ENCODE results near the gene CFAP20DC. TPM values are rescaled to one million over a fixed set of nuclear protein-coding genes. Genes with fewer than 3 reads are reported as not detected.
"Not testable (repeated sequence)": the region's sequence is repeated elsewhere in the genome, so short reads cannot be mapped to it uniquely, and the experiment has no call there.

CFAP20DC gene
- total and polyA plus RNA-seq, 2 experiments from 2014 or later: 7.4 to 11.4 TPM

GRCh38 chr3:58897646-58898045 is 152.2 kb downstream of the CFAP20DC start:
- H3K27me3 ChIP-seq (ENCODE audit: insufficient read depth): no peaks in the 10 kb centered on the region
- no peak for ATAC-seq
- no peak overlapping the region for H2AFZ ChIP-seq
- no peaks in the 10 kb centered on the region for H3K79me2 ChIP-seq (replicated peaks; ENCODE audit: insufficient read depth)
- no peaks in the 10 kb centered on the region for H4K20me1 ChIP-seq (replicated peaks; ENCODE audit: insufficient read depth)
- H3K4me3 Mint-ChIP-seq: no peak overlapping the region
- no peaks in the 10 kb centered on the region for H3F3A ChIP-seq (replicated peaks; ENCODE audit: low read depth)
- TF ChIP-seq EZH2phosphoT487 (IDR thresholded peaks at IDR 0.05; ENCODE audit: unreplicated experiment) (no peak), JUNB (IDR thresholded peaks at IDR 0.05; ENCODE audit: unreplicated experiment) (no peak), ZNF331 (CRISPR knock-in tag; IDR thresholded peaks at IDR 0.05; ENCODE audit: low read depth) (no peak), POLR2AphosphoS5 (IDR thresholded peaks at IDR 0.05; ENCODE audit: low read depth) (no peak), ZNF114 (CRISPR knock-in tag; IDR thresholded peaks at IDR 0.05) (no peak), NANOG (IDR thresholded peaks at IDR 0.05; ENCODE audit: borderline replicate concordance) (no peak), CREB1 (CRISPR knock-in tag; IDR thresholded peaks at IDR 0.05; ENCODE audit: low read depth) (no peak), STAT1 (IDR thresholded peaks at IDR 0.05; ENCODE audit: unreplicated experiment) (no peak), ZNF462 (CRISPR knock-in tag; IDR thresholded peaks at IDR 0.05) (no peak)
- TF ChIP-seq, protein P1, sequence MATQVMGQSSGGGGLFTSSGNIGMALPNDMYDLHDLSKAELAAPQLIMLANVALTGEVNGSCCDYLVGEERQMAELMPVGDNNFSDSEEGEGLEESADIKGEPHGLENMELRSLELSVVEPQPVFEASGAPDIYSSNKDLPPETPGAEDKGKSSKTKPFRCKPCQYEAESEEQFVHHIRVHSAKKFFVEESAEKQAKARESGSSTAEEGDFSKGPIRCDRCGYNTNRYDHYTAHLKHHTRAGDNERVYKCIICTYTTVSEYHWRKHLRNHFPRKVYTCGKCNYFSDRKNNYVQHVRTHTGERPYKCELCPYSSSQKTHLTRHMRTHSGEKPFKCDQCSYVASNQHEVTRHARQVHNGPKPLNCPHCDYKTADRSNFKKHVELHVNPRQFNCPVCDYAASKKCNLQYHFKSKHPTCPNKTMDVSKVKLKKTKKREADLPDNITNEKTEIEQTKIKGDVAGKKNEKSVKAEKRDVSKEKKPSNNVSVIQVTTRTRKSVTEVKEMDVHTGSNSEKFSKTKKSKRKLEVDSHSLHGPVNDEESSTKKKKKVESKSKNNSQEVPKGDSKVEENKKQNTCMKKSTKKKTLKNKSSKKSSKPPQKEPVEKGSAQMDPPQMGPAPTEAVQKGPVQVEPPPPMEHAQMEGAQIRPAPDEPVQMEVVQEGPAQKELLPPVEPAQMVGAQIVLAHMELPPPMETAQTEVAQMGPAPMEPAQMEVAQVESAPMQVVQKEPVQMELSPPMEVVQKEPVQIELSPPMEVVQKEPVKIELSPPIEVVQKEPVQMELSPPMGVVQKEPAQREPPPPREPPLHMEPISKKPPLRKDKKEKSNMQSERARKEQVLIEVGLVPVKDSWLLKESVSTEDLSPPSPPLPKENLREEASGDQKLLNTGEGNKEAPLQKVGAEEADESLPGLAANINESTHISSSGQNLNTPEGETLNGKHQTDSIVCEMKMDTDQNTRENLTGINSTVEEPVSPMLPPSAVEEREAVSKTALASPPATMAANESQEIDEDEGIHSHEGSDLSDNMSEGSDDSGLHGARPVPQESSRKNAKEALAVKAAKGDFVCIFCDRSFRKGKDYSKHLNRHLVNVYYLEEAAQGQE (IDR thresholded peaks at IDR 0.05; ENCODE audit: unreplicated experiment): no peak
- H3K4me1 ChIP-seq (ENCODE audit: insufficient read depth): peaks cover 4% of the 10 kb centered on the region; the same call in 1 of the 2 replicates
- 0 out of 2 replicates have a peak, but pooled peaks cover 7% of the 10 kb centered on the region for H3K9me2 ChIP-seq (ENCODE audit: insufficient read depth)
- no peaks in the 10 kb centered on the region for H3K27me3 Mint-ChIP-seq (ENCODE audit: insufficient read depth, low read depth, poor library complexity)
- no peak overlapping the region for H3K27ac ChIP-seq (ENCODE audit: low read depth)
- H3K4me1 Mint-ChIP-seq: peaks cover 5% of the 10 kb centered on the region; the same call in 2 of the 3 replicates
- DNase-seq (ENCODE audit: low spot score): no peak
- no peak overlapping the region for H3K4me3 ChIP-seq
- H3K4me2 ChIP-seq: no peak overlapping the region
- H3K36me3 Mint-ChIP-seq (ENCODE audit: low read depth): peaks cover 28% of the 10 kb centered on the region
- no peaks in the 10 kb centered on the region; the same call in 1 of the 2 replicates for H3K36me3 ChIP-seq (ENCODE audit: insufficient read depth)
- H3K27ac Mint-ChIP-seq: no peak overlapping the region
- H3K9me3 Mint-ChIP-seq: peaks cover 39% of the 10 kb centered on the region

DNA sequence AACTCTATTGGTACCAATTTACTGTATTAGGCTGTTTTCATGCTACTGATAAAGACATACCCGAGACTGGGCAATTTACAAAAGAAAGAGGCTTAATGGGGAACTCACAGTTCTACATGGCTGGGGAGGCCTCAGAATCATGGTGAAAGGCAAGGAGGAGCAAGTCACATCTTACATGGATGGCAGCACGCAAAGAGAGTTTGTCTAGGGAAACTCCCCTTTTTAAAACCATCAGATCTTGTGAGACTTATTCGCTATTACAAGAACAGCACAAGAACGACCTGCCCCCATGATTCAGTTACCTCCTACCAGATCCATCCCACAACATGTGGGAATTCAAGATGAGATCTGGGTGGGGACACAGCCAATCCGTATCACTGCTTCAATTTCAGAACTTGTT is 154.1 kb downstream of the CFAP20DC start:
- H3K79me2 ChIP-seq (replicated peaks; ENCODE audit: insufficient read depth); H3K4me1 Mint-ChIP-seq; H3K27me3 Mint-ChIP-seq (ENCODE audit: insufficient read depth, low read depth, poor library complexity); H3K27ac ChIP-seq (ENCODE audit: low read depth); H3K27me3 ChIP-seq (ENCODE audit: insufficient read depth); H3K4me3 ChIP-seq; H3F3A ChIP-seq (replicated peaks; ENCODE audit: low read depth); H3K9me2 ChIP-seq (ENCODE audit: insufficient read depth); ATAC-seq; H2AFZ ChIP-seq; H3K4me1 ChIP-seq (ENCODE audit: insufficient read depth); H3K27ac Mint-ChIP-seq; H3K36me3 ChIP-seq (ENCODE audit: insufficient read depth); H4K20me1 ChIP-seq (replicated peaks; ENCODE audit: insufficient read depth); DNase-seq (ENCODE audit: low spot score); H3K4me3 Mint-ChIP-seq; H3K4me2 ChIP-seq: not testable (repeated sequence)
- Mint-ChIP-seq H3K36me3 (ENCODE audit: low read depth) (peaks cover 38% of the 10 kb centered on the region), H3K9me3 (peaks cover 54% of the 10 kb centered on the region)
